WTC11 (cell line): ENCODE data around the gene HPS3.

ENCODE experiments used
- TEAD4 ChIP-seq: sonication (generic); formaldehyde crosslinking; IDR thresholded peaks from 2 replicates; pipeline ENCODE4 v1.8.0; 2022; ENCODE audit warnings: mild to moderate bottlenecking, missing genetic modification reagents
- TF ChIP-seq, protein P1 (sequence below): fragments of 200-600 bp; IDR thresholded peaks from 2 replicates; pipeline ENCODE4 v1.8.0; 2022; ENCODE audit warnings: antibody characterized with exemption

DNA sequence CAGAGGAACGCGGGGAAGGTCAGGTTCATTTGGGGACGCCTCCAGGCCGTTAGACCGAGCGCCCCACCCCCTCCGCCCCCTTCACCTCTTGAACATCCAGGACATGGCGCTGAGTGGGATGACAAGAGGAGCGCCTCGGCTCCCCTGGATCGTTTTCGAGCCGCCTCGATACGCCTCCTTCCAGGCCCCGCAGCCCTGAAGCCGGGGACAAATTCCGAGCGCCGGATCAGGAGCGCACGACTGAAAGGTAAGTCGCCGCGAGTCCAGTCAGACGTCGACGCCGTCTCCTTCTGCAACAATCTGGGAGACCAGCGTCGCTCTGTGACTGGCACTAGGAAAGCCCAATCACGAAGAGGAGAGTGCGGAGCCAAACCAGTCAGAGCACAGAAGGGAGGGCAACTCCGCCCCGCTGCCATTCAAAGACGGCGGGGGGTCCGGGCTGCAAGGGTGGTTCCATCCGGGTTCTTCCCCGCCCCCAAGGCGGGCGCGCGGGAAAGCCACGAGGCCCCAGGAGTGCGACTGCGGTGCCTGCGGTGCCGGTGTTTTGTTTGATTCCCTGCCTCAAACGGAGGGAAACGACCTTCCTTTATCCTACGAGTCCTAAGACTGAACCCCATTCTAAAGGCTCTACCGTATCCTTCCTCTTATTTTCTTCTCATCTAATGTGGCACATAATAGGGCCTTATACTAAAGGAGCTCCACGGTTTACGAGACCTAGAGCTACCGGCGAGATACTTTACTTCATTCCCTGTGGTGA, 43.0 kb upstream of the HPS3 start, which contains the start of gene HLTF:
- TF ChIP-seq, protein P1, sequence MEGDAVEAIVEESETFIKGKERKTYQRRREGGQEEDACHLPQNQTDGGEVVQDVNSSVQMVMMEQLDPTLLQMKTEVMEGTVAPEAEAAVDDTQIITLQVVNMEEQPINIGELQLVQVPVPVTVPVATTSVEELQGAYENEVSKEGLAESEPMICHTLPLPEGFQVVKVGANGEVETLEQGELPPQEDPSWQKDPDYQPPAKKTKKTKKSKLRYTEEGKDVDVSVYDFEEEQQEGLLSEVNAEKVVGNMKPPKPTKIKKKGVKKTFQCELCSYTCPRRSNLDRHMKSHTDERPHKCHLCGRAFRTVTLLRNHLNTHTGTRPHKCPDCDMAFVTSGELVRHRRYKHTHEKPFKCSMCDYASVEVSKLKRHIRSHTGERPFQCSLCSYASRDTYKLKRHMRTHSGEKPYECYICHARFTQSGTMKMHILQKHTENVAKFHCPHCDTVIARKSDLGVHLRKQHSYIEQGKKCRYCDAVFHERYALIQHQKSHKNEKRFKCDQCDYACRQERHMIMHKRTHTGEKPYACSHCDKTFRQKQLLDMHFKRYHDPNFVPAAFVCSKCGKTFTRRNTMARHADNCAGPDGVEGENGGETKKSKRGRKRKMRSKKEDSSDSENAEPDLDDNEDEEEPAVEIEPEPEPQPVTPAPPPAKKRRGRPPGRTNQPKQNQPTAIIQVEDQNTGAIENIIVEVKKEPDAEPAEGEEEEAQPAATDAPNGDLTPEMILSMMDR, result no peak
- peak; percentile 80; the same call in 1 of the 2 replicates for TF ChIP-seq TEAD4 (CRISPR knock-in tag)
